Ishikawa (cell line): ENCODE measurements around the gene EVX2.

Experiments used
- CEBPB ChIP-seq: IDR thresholded peaks from 2 replicates; pipeline ENCODE4 v1.6.1; 2012
- CREB1 ChIP-seq: IDR thresholded peaks from 2 replicates; pipeline ENCODE4 v1.6.1; 2012; ENCODE audit warnings: low read depth
- EGR1 ChIP-seq: IDR thresholded peaks from 2 replicates; pipeline ENCODE4 v1.6.1; 2012
- EP300 ChIP-seq: IDR thresholded peaks from 2 replicates; pipeline ENCODE4 v1.6.1; 2012; ENCODE audit warnings: borderline replicate concordance
- FOXM1 ChIP-seq: IDR thresholded peaks from 2 replicates; pipeline ENCODE4 v1.6.1; 2012; ENCODE audit warnings: low read depth, borderline replicate concordance
- NFIC ChIP-seq: IDR thresholded peaks from 2 replicates; pipeline ENCODE4 v1.6.1; 2012
- RAD21 ChIP-seq: IDR thresholded peaks from 2 replicates; pipeline ENCODE4 v1.6.1; 2012; ENCODE audit warnings: low read depth
- REST ChIP-seq: IDR thresholded peaks from 2 replicates; pipeline ENCODE4 v1.6.1; 2012; ENCODE audit warnings: low read depth, mild to moderate bottlenecking
- TAF1 ChIP-seq: IDR thresholded peaks from 2 replicates; pipeline ENCODE4 v1.6.1; 2012; ENCODE audit warnings: low read depth, mild to moderate bottlenecking
- TCF12 ChIP-seq: IDR thresholded peaks from 2 replicates; pipeline ENCODE4 v1.6.1; 2012; ENCODE audit warnings: low read depth
- TEAD4 ChIP-seq: IDR thresholded peaks from 2 replicates; pipeline ENCODE4 v1.6.1; 2012
- USF1 ChIP-seq: IDR thresholded peaks from 2 replicates; pipeline ENCODE4 v1.6.1; 2012
- YY1 ChIP-seq: IDR thresholded peaks from 2 replicates; pipeline ENCODE4 v1.6.1; 2012; ENCODE audit warnings: low read depth
- ZBTB7A ChIP-seq: IDR thresholded peaks from 2 replicates; pipeline ENCODE4 v1.6.1; 2012; ENCODE audit warnings: low read depth
- TF ChIP-seq, protein P1 (sequence below): IDR thresholded peaks from 2 replicates; pipeline ENCODE4 v1.6.1; 2012

EVX2 gene

GRCh38 chr2:176072951-176073904 lies 10.5 kb downstream of the EVX2 start:
- TF ChIP-seq ZBTB7A (no peak), REST (no peak), TCF12 (no peak), YY1 (no peak), NFIC (no peak), EP300 (no peak), USF1 (no peak), TEAD4 (no peak), CEBPB (no peak), FOXM1 (no peak), EGR1 (no peak), RAD21 (no peak), TAF1 (no peak), CREB1 (no peak)
- TF ChIP-seq, protein P1, sequence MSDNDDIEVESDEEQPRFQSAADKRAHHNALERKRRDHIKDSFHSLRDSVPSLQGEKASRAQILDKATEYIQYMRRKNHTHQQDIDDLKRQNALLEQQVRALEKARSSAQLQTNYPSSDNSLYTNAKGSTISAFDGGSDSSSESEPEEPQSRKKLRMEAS: no peak

GRCh38 chr2:176072292-176072669 lies 11.5 kb downstream of the EVX2 start:
- TF ChIP-seq, protein P1: no peak
- no peak for TF ChIP-seq EGR1
- TF ChIP-seq TCF12: no peak
- TF ChIP-seq RAD21: no peak
- no peak for TF ChIP-seq CREB1
- TF ChIP-seq YY1: no peak
- no peak for TF ChIP-seq FOXM1

DNA sequence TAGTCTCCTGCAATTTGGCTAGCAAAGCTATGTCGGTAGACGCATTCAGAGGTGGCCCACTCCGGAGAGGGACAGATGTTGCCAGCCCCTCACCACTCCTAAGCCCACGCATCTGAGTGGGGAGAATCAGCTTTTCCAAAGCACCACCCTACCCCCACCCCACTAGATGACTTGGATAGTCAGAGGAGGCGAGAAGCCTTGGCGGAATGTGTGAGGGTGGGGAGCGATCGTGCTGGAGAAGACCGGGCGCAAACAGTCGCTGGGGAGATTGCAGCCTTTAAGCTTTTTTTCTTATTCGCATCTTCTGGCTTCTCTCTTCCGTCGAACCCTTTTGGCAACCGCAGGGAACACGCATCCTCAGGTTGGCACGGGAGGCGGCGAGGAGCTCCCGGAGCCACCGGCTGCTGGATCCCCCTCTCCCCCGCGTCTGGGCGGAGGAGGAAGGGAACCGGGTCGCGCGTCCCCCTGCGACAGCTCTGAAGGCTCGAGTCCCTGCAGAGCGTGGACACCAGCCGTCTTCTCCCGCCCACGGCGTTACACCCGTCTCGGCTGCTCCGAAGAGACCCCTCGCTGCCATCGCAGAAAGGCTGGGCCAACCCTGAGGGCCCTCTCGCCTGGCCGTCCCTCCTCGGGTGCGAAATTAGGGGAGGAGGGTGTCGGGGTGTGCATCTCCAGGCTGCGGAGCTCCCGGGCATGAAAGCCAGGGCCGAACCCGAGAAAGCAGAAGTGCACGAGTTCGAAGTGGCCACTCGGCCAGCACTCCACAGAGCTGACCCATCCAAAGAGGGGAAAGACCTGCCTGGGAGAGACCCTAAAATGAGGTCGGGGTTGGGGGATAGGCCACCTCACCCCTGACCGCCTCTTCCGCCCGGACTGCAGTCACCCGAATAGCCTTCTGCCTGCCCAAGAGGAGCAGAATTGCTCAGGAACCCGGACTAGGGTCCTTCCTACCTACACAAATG lies 12.2 kb downstream of the EVX2 start:
- TF ChIP-seq TAF1 (no peak), EP300 (no peak), TCF12 (no peak), ZBTB7A (no peak), FOXM1 (no peak), TEAD4 (no peak), REST (no peak), RAD21 (no peak), YY1 (no peak), EGR1 (no peak), NFIC (no peak), CREB1 (no peak), CEBPB (no peak), USF1 (no peak)
- TF ChIP-seq, protein P1: no peak

- no peak for TF ChIP-seq EP300
- no peak for TF ChIP-seq NFIC
Measured at GRCh38 chr2:176068419-176068832, 15.3 kb downstream of the EVX2 start.

GRCh38 chr2:176067589-176068418 lies 16.0 kb downstream of the EVX2 start:
- TF ChIP-seq EP300 (no peak), CEBPB (no peak), REST (no peak), USF1 (no peak), ZBTB7A (no peak), FOXM1 (no peak), CREB1 (no peak), YY1 (no peak), TEAD4 (no peak), TAF1 (no peak), RAD21 (no peak), NFIC (no peak), EGR1 (no peak), TCF12 (no peak)
- TF ChIP-seq, protein P1: no peak
